22Rv1 (cell line): Measurements from ENCODE around the gene CCN6.

Source experiments
- CTCF ChIP-seq: fragments of 450-650 bp; IDR thresholded peaks from 2 replicates; pipeline ENCODE4 v1.5.1; 2017; ENCODE audit warnings: mild to moderate bottlenecking
- ZFX ChIP-seq: fragments of 450-650 bp; IDR thresholded peaks from 2 replicates; pipeline ENCODE4 v1.6.1; 2017; ENCODE audit warnings: antibody characterized with exemption, borderline replicate concordance

DNA sequence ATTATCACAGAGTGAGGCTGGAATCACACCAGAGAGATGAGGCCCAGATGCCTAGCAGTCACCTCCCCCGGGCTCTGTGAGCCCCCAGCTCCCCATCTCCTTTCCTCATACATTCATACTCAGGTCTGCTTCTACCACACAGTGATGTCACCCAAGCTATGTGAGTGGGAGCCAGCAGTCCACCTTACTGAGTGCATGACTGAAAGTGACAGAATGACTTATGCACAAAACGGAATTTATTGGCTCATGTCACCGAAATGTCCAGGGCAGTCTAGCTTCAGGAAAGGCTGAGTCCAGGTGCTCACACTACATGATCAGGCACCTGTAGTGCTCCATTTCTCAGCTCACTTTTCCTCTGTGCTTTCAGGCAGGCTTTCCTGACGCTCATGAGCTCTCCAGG lies 36.7 kb upstream of the CCN6 start:
- no peak for TF ChIP-seq CTCF
- TF ChIP-seq ZFX: no peak
